ENCODE results near the gene FBXO42. TPM values are rescaled to one million over a fixed set of nuclear protein-coding genes. Genes with fewer than 3 reads are reported as not detected.
A peak's percentile ranks its signal among the peaks of the same experiment; 100 is the strongest.

Gene FBXO42
- total RNA-seq, 1 donor from 2014 or later, result 25.6 TPM

DNA sequence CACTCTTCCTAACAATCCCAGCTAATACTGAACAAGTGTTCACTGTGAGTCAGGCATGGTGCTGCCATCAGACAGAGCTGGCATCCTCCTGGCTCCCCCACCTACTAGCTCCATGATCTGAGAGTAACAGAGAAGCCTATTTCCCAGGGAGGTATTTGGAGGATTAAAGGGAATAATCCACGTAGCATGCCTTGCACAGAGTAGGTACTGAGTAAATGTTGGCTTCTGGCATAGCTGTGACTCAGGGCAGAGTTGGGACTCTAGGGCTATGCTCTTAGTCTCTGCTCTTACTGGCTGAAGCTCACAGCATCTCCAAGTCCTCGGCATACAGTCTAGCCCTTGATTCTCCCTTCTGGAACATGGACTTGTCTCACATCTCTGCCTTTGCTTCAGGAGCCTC lies 148.1 kb downstream of the FBXO42 start:
- H3K27me3 Mint-ChIP-seq (ENCODE audit: low read depth, unreplicated experiment), result no peaks in the 10 kb centered on the region
- peaks cover 4% of the 10 kb centered on the region for H3K4me1 Mint-ChIP-seq (ENCODE audit: low read depth, unreplicated experiment)
- Histone ChIP-seq H3K27ac (ENCODE audit: low read depth, low read length) (no peak overlapping the region), H3K4me2 (ENCODE audit: low read length) (no peak overlapping the region), H3K4me3 (ENCODE audit: insufficient read depth, low read depth, low read length) (no peak overlapping the region), H3K9me3 (ENCODE audit: insufficient read depth, low read depth, low read length) (no peaks in the 10 kb centered on the region), H3K27me3 (ENCODE audit: insufficient read depth, low read length) (no peaks in the 10 kb centered on the region), H3K36me3 (ENCODE audit: insufficient read depth, low read length) (no peaks in the 10 kb centered on the region), H3K4me1 (ENCODE audit: insufficient read depth, low read length) (peaks cover 7% of the 10 kb centered on the region), H3K79me2 (ENCODE audit: insufficient read depth, low read length) (no peaks in the 10 kb centered on the region), H3K9ac (ENCODE audit: low read length) (no peak overlapping the region), H4K20me1 (ENCODE audit: insufficient read depth, low read length) (no peaks in the 10 kb centered on the region), H2AFZ (ENCODE audit: low read depth, low read length) (no peak overlapping the region)
- H3K4me3 Mint-ChIP-seq (ENCODE audit: unreplicated experiment), result no peak overlapping the region
- no peak for DNase-seq (ENCODE audit: low read depth)
- no peak for FAIRE-seq
- TF ChIP-seq EZH2 (IDR thresholded peaks at IDR 0.05; ENCODE audit: insufficient read depth, low read length), result no peak
- TF ChIP-seq, protein P1, sequence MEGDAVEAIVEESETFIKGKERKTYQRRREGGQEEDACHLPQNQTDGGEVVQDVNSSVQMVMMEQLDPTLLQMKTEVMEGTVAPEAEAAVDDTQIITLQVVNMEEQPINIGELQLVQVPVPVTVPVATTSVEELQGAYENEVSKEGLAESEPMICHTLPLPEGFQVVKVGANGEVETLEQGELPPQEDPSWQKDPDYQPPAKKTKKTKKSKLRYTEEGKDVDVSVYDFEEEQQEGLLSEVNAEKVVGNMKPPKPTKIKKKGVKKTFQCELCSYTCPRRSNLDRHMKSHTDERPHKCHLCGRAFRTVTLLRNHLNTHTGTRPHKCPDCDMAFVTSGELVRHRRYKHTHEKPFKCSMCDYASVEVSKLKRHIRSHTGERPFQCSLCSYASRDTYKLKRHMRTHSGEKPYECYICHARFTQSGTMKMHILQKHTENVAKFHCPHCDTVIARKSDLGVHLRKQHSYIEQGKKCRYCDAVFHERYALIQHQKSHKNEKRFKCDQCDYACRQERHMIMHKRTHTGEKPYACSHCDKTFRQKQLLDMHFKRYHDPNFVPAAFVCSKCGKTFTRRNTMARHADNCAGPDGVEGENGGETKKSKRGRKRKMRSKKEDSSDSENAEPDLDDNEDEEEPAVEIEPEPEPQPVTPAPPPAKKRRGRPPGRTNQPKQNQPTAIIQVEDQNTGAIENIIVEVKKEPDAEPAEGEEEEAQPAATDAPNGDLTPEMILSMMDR (IDR thresholded peaks at IDR 0.05; ENCODE audit: insufficient read depth, low read depth, low read length), result no peak
- H3K27ac Mint-ChIP-seq (ENCODE audit: unreplicated experiment), result no peak overlapping the region
- no peaks in the 10 kb centered on the region for H3K9me3 Mint-ChIP-seq (ENCODE audit: unreplicated experiment)
- H3K36me3 Mint-ChIP-seq (ENCODE audit: low read depth, unreplicated experiment), result peaks cover 5% of the 10 kb centered on the region

DNA sequence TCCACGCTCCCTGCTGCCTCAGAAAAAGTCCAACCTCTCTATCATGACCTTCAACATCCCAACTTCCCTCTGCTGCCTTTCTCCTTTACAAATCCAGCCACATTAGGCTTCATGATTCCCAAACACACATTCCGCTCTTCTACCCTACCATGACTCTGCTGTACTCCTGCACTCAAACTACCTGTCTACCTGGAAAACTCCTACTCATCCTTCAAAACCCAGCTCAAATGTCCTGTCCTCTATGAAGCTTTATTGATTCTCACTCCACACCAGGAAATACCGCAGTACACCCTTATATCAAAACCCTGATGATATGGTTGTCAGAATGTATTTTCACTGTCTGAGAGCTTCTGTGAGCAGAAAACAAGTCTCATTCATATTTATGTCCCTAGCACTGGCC lies 148.7 kb downstream of the FBXO42 start:
- H3K27ac ChIP-seq (ENCODE audit: low read depth, low read length), result no peak overlapping the region
- H3K9me3 ChIP-seq (ENCODE audit: insufficient read depth, low read depth, low read length), result no peaks in the 10 kb centered on the region
- Mint-ChIP-seq H3K4me1 (ENCODE audit: low read depth, unreplicated experiment) (peaks cover 7% of the 10 kb centered on the region), H3K27me3 (ENCODE audit: low read depth, unreplicated experiment) (peaks cover 1% of the 10 kb centered on the region), H3K4me3 (ENCODE audit: unreplicated experiment) (no peak overlapping the region), H3K27ac (ENCODE audit: unreplicated experiment) (no peak overlapping the region), H3K9me3 (ENCODE audit: unreplicated experiment) (no peaks in the 10 kb centered on the region), H3K36me3 (ENCODE audit: low read depth, unreplicated experiment) (peaks cover 10% of the 10 kb centered on the region)
- H3K4me3 ChIP-seq (ENCODE audit: insufficient read depth, low read depth, low read length), result no peak overlapping the region
- FAIRE-seq (no peak), DNase-seq (ENCODE audit: low read depth) (no peak)
- no peak overlapping the region for H3K9ac ChIP-seq (ENCODE audit: low read length)
- no peak overlapping the region for H2AFZ ChIP-seq (ENCODE audit: low read depth, low read length)
- H3K4me1 ChIP-seq (ENCODE audit: insufficient read depth, low read length), result peaks cover 7% of the 10 kb centered on the region
- no peaks in the 10 kb centered on the region for H3K36me3 ChIP-seq (ENCODE audit: insufficient read depth, low read length)
- no peak overlapping the region for H3K4me2 ChIP-seq (ENCODE audit: low read length)
- H4K20me1 ChIP-seq (ENCODE audit: insufficient read depth, low read length), result no peaks in the 10 kb centered on the region
- TF ChIP-seq EZH2 (IDR thresholded peaks at IDR 0.05; ENCODE audit: insufficient read depth, low read length), result no peak
- TF ChIP-seq, protein P1 (IDR thresholded peaks at IDR 0.05; ENCODE audit: insufficient read depth, low read depth, low read length), result no peak
- no peaks in the 10 kb centered on the region for H3K27me3 ChIP-seq (ENCODE audit: insufficient read depth, low read length)
- H3K79me2 ChIP-seq (ENCODE audit: insufficient read depth, low read length), result no peaks in the 10 kb centered on the region

DNA sequence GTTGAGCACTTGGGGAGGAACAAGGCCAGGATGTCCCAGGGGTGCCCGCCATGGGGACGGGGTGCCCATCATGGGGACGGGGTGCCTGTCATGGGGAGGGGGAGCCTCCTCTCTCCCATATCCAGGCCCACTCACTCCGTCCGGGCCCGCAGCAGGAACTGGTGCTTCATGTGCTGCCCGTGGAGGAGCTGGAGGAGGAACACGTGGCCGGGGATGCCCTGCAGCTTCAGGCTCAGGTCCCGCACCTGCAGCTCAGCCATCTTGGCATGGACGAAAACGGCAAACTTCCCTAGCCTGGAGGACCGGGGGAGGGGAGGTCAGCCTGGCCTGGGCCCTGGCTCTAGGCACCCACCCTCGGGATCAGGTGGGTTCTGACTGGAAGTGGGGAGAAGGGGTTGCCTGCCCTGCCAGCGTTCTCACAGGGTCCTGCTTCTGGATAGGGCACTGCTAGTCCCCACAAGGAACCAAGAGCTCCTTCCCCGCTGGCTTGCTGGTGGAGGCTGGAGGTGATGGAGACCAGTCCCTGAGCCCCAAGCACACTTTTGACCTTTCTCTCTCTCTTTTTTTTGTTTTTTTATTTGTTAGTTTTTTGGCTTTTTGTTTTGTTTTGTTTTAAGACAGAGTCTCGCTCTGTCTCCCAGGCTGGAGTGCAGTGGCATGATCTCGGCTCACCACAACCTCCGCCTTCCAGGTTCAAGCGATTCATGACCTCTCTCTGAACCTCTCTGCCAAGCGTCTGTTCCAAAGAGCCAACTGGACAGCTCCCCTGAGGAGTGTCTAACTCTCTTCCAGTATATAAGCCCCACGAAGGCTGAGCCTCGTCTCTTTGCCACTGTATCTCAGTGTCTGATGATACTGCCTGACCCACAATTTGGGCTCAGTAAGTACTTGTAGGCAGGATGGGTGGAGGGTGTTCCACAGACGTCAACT lies 149.7 kb downstream of the FBXO42 start:
- Mint-ChIP-seq H3K4me3 (ENCODE audit: unreplicated experiment) (no peak overlapping the region), H3K36me3 (ENCODE audit: low read depth, unreplicated experiment) (peaks cover 11% of the 10 kb centered on the region), H3K27ac (ENCODE audit: unreplicated experiment) (peak overlapping the region; percentile 62), H3K4me1 (ENCODE audit: low read depth, unreplicated experiment) (peaks cover 7% of the 10 kb centered on the region), H3K27me3 (ENCODE audit: low read depth, unreplicated experiment) (peaks cover 1% of the 10 kb centered on the region), H3K9me3 (ENCODE audit: unreplicated experiment) (no peaks in the 10 kb centered on the region)
- TF ChIP-seq EZH2 (IDR thresholded peaks at IDR 0.05; ENCODE audit: insufficient read depth, low read length), result no peak
- TF ChIP-seq, protein P1 (IDR thresholded peaks at IDR 0.05; ENCODE audit: insufficient read depth, low read depth, low read length), result no peak
- H3K4me1 ChIP-seq (ENCODE audit: insufficient read depth, low read length), result peaks cover 4% of the 10 kb centered on the region
- no peaks in the 10 kb centered on the region for H3K27me3 ChIP-seq (ENCODE audit: insufficient read depth, low read length)
- FAIRE-seq, result no peak
- no peak overlapping the region for H2AFZ ChIP-seq (ENCODE audit: low read depth, low read length)
- no peak overlapping the region for H3K9ac ChIP-seq (ENCODE audit: low read length)
- no peak overlapping the region for H3K4me3 ChIP-seq (ENCODE audit: insufficient read depth, low read depth, low read length)
- no peak overlapping the region for H3K27ac ChIP-seq (ENCODE audit: low read depth, low read length)
- no peak overlapping the region for H3K4me2 ChIP-seq (ENCODE audit: low read length)
- no peaks in the 10 kb centered on the region for H4K20me1 ChIP-seq (ENCODE audit: insufficient read depth, low read length)
- no peak for DNase-seq (ENCODE audit: low read depth)
- no peaks in the 10 kb centered on the region for H3K79me2 ChIP-seq (ENCODE audit: insufficient read depth, low read length)
- no peaks in the 10 kb centered on the region for H3K36me3 ChIP-seq (ENCODE audit: insufficient read depth, low read length)
- no peaks in the 10 kb centered on the region for H3K9me3 ChIP-seq (ENCODE audit: insufficient read depth, low read depth, low read length)

Measured in astrocyte (in vitro differentiated cells and primary cell).